Heart right ventricle (tissue), 16 donors: ENCODE results near the gene RBBP6. TPM values are rescaled to one million over a fixed set of nuclear protein-coding genes. Genes with fewer than 3 reads are reported as not detected.

ENCODE experiments used
- ATAC-seq, 8 donors: fragments of 200-7000 bp; cut with Tn5 transposase; one replicate each; pipeline ENCODE4 v1.9.1; 2020; ENCODE audit warnings: mild to moderate bottlenecking in 8 of 8, moderate library complexity in 8 of 8, moderate number of reproducible peaks in 1 of 8
- DNase-seq, 2 donors: peaks; one replicate each; pipeline ENCODE4 v3.0.0-alpha.2; 2020
- H3K27ac ChIP-seq, 10 donors: fragments of 200-600 bp; sonication (generic) in 2 of 10; one replicate each; pipeline versions ENCODE4 v1.5.0 to v1.8.0; 2020 to 2022; ENCODE audit warnings: mild to moderate bottlenecking in 3 of 10
- H3K27me3 ChIP-seq, 7 donors: fragments of 200-600 bp; one replicate each; pipeline ENCODE4 v1.8.0; 2021 to 2022; ENCODE audit warnings: mild to moderate bottlenecking in 2 of 7
- H3K36me3 ChIP-seq, 9 donors: fragments of 200-600 bp; sonication (generic) in 1 of 9; one replicate each; pipeline versions ENCODE4 v1.5.0 to v1.8.0; 2020 to 2022; ENCODE audit warnings: mild to moderate bottlenecking in 2 of 9
- H3K4me1 ChIP-seq, 9 donors: fragments of 200-600 bp; sonication (generic) in 1 of 9; one replicate each; pipeline versions ENCODE4 v1.5.0 to v1.8.0; 2020 to 2022; ENCODE audit warnings: mild to moderate bottlenecking in 4 of 9
- H3K4me3 ChIP-seq, 10 donors: fragments of 200-600 bp; sonication (generic) in 2 of 10; one replicate each; pipeline versions ENCODE4 v1.5.0 to v1.8.0; 2020 to 2022; ENCODE audit warnings: mild to moderate bottlenecking in 7 of 10, moderate library complexity in 2 of 10
- H3K9me3 ChIP-seq, 11 donors: fragments of 200-600 bp in 10 of 11; sonication (generic) in 2 of 11; one replicate each; pipeline versions ENCODE4 v1.5.0 to v1.8.0; 2013 to 2022; ENCODE audit warnings: mild to moderate bottlenecking in 2 of 11, control low read depth in 1 of 11, moderate library complexity in 1 of 11
- WGBS, 2 donors: extraction: QIAGEN DNeasy Blood & Tissue Kit; methylation state at CpG; one replicate each; pipeline ENCODE4 v1.1.7; 2013; ENCODE audit warnings: inconsistent platforms in 1 of 2; 5-methylcytosine and 5-hydroxymethylcytosine counted together
- intact Hi-C, 10 donors: fragments of 100-400 bp; cut with DNase I; formaldehyde crosslinking; loops; one replicate each; pipeline versions ENCODE4 v1.11.1 to v1.14.2; 2022
- polyA plus RNA-seq, 2 donors: library from polyadenylated mRNA; stranded (reverse); fragments of 200-250 nt; gene quantifications; one replicate each; pipeline ENCODE4 v1.2.3, GENCODE V29; 2013
- total RNA-seq, 10 donors: library from RNA; stranded (reverse); fragmentation: NEBNext Ultra II Directional in 3 of 10; extraction: Animal tissue kit (Norgen Biotek cat#: 25700) in 3 of 10; gene quantifications; one replicate each; pipeline versions ENCODE4 v1.2.1 to v1.2.4, GENCODE V29; 2021 to 2023
- TF ChIP-seq, protein P1 (sequence below), 9 donors: fragments of 200-600 bp; sonication (generic) in 2 of 9; IDR thresholded peaks; one replicate each; pipeline versions ENCODE4 v1.5.0 to v1.8.0; 2021 to 2022; ENCODE audit warnings: antibody characterized with exemption in 9 of 9, mild to moderate bottlenecking in 5 of 9, moderate library complexity in 1 of 9
- donor health status: Arrhythmogenic right ventricular cardiomyopathy.
- donor health status: ischemic (EF 13 %, LVEDD 7.1; RV severe dilation, severe dysfunction).
- donor health status: healthy with polysubstance abuse.
- donor health status: DM: no; HTN: yes; CAD: no.
- donor health status: DM: no; HTN: no; CAD: no.
- donor health status: ischemic (EF 25% LVEDD 6.9; RV normal size, moderate dysfunction).
- donor health status: ischemic (EF 25% LVEDD 5.7; RV mildly dilated, moderate dysfunction).
- donor health status: healthy.
- donor health status: DM: yes; HTN: yes; CAD: no.
- donor health status: Ischemic cardiomyopathy.
- donor health status: ischemic (EF 35%, LVEDD 5.7; RV mildly dilated, moderate dysfunction).
- donor health status: nonischemic (EF 11% LVEDD 7.7; RV severe dilation, severe dysfunction).
- donor health status: DM: yes; HTN: yes; CAD: no.
- donor health status: PGD.
- donor health status: ischemic (EF 29% LVEDD 5.4; RV normal size, mild dysfunction).
- donor health status: nonischemic (EF 23%, LVEDD 6.1; RV moderate dilation, normal function).

RBBP6 gene
- total and polyA plus RNA-seq, 12 donors: 18.9 to 50.3 (median 33.1) TPM

DNA sequence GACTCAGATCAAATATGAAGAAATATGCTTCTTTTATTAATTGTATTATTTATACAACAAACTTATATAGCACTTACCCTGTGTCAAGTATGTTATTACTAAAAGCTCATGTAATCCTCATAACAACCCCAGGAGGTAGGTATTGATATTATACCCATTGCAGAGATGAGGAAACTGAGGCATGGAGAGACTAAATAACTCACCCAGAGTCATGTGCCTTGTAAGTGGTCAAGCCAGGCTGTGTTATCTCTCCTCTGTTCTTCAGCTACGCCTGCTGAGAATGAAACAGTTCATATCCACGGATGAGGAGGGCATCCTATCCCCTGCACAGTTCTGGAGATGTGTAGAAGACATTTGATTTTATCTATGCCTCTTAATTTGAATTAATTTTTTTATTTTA is 78.1 kb downstream of the RBBP6 start:
- H3K27me3 ChIP-seq: peaks cover 0 to 9% (median under 1%) of the 10 kb centered on the region in 7 donors
- H3K9me3 ChIP-seq: no peaks in the 10 kb centered on the region
- no peaks in the 10 kb centered on the region for H3K4me1 ChIP-seq
- intact Hi-C loops: no loop called here
- no peak overlapping the region for H3K4me3 ChIP-seq
- 84 to 90% methylated on average over 2 of the region's 2 CpGs for WGBS, 2 donors
- TF ChIP-seq, protein P1, sequence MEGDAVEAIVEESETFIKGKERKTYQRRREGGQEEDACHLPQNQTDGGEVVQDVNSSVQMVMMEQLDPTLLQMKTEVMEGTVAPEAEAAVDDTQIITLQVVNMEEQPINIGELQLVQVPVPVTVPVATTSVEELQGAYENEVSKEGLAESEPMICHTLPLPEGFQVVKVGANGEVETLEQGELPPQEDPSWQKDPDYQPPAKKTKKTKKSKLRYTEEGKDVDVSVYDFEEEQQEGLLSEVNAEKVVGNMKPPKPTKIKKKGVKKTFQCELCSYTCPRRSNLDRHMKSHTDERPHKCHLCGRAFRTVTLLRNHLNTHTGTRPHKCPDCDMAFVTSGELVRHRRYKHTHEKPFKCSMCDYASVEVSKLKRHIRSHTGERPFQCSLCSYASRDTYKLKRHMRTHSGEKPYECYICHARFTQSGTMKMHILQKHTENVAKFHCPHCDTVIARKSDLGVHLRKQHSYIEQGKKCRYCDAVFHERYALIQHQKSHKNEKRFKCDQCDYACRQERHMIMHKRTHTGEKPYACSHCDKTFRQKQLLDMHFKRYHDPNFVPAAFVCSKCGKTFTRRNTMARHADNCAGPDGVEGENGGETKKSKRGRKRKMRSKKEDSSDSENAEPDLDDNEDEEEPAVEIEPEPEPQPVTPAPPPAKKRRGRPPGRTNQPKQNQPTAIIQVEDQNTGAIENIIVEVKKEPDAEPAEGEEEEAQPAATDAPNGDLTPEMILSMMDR (IDR thresholded peaks at IDR 0.05): no peak
- H3K36me3 ChIP-seq: no peaks in the 10 kb centered on the region
- no peak for ATAC-seq
- H3K27ac ChIP-seq: no peak overlapping the region
- DNase-seq: no peak

Other genes with a start within 250 kb of the RBBP6 start
- 10 to 100 TPM; 31.6 to 51.4 (median 37.3) TPM for gene TNRC6A, start 190.1 kb downstream of the RBBP6 start, total RNA-seq
- 10 to 100 TPM in 1 of 2 donors, 1 to 10 TPM in 1; 8.3 to 35.1 TPM for gene TNRC6A, start 190.1 kb downstream of the RBBP6 start, polyA plus RNA-seq